Measurements from ENCODE around the gene BCAR1. TPM values are rescaled to one million over a fixed set of nuclear protein-coding genes. Genes with fewer than 3 reads are reported as not detected.

Gene BCAR1
- total and polyA plus RNA-seq, 2 of the 13 experiments (the other 11 are each of a cell fraction or from before 2014, with no cell fraction given), result 48.1 to 51.7 TPM

DNA sequence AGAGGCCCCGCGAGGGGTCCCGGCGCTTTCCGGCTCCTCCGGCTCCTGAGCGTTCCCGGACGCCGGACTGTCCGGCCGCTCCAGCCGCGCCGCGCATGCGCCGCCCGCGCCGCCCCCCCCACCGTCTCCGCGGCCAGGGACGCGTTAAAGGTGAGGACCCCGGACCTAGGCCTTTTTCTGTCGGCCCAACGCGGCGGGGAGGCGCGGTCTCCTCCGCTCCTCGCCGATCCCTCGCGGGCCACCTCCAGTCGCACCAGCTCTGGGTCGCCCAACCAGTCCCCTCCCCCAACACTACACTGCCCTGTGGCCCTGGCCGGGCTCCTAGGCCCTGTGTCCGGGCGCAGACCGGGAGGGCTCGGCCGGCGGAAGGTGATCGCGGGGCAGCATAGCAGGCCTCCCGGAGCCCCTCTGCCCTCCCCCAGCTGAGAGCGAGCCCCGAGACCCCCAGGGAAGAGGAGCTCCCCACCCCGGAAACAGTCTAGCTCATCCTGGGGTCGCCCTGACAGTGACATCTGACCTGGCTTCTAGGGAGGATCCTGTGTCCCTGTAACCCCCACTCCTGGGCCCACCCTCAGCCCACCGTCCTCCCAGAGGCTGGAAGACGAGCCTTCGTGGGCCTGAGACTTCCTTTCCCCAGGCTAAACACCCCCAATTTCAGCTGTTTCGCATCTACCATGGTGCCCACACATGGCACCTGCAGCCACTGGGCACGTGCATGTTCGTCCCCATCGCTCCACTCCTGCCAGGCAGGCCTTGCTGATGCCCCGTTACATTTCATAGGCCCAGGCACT is 14.7 kb upstream of the BCAR1 start (continued):
- TF ChIP-seq ZBTB46 (CRISPR knock-in tag; IDR thresholded peaks at IDR 0.05; ENCODE audit: borderline replicate concordance) (0 out of 2 replicates have a peak, but pooled peaks have one; percentile 71), AGO2 (optimal IDR thresholded peaks at IDR 0.05; ENCODE audit: low read depth, low read length) (peak; percentile 41), SNAI1 (CRISPR knock-in tag; IDR thresholded peaks at IDR 0.05; ENCODE audit: borderline replicate concordance) (no peak), SKIL (CRISPR knock-in tag; IDR thresholded peaks at IDR 0.05; ENCODE audit: borderline replicate concordance) (no peak), JUN (CRISPR knock-in tag; IDR thresholded peaks at IDR 0.05) (peak; percentile 62; the same call in 1 of the 2 replicates), ZNF30 (CRISPR knock-in tag; IDR thresholded peaks at IDR 0.05) (no peak), MZF1 (CRISPR knock-in tag; IDR thresholded peaks at IDR 0.05; ENCODE audit: borderline replicate concordance) (0 out of 2 replicates have a peak, but pooled peaks have one; percentile 80), GMEB1 (CRISPR knock-in tag; IDR thresholded peaks at IDR 0.05; ENCODE audit: borderline replicate concordance) (peak; percentile 60; the same call in 1 of the 2 replicates), MBD4 (IDR thresholded peaks at IDR 0.05; ENCODE audit: borderline replicate concordance, low read length) (no peak), SOX5 (CRISPR knock-in tag; IDR thresholded peaks at IDR 0.05; ENCODE audit: borderline replicate concordance) (no peak), RELA (CRISPR knock-in tag; IDR thresholded peaks at IDR 0.05) (no peak), KDM4B (CRISPR knock-in tag; IDR thresholded peaks at IDR 0.05) (peak; percentile 90), TEAD3 (CRISPR knock-in tag; optimal IDR thresholded peaks at IDR 0.05; ENCODE audit: borderline replicate concordance) (no peak), SP2 (CRISPR knock-in tag; IDR thresholded peaks at IDR 0.05) (no peak), KAT2B (IDR thresholded peaks at IDR 0.05; ENCODE audit: borderline replicate concordance, low read depth, low read length) (no peak), ZNF235 (CRISPR knock-in tag; IDR thresholded peaks at IDR 0.05; ENCODE audit: borderline replicate concordance) (peak; percentile 94; the same call in 1 of the 2 replicates), ATAD3A (CRISPR knock-in tag; IDR thresholded peaks at IDR 0.05) (no peak)
- TF ChIP-seq, protein P1, sequence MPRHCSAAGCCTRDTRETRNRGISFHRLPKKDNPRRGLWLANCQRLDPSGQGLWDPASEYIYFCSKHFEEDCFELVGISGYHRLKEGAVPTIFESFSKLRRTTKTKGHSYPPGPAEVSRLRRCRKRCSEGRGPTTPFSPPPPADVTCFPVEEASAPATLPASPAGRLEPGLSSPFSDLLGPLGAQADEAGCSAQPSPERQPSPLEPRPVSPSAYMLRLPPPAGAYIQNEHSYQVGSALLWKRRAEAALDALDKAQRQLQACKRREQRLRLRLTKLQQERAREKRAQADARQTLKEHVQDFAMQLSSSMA (CRISPR knock-in tag; IDR thresholded peaks at IDR 0.05), result no peak
- TF ChIP-seq, protein P2, sequence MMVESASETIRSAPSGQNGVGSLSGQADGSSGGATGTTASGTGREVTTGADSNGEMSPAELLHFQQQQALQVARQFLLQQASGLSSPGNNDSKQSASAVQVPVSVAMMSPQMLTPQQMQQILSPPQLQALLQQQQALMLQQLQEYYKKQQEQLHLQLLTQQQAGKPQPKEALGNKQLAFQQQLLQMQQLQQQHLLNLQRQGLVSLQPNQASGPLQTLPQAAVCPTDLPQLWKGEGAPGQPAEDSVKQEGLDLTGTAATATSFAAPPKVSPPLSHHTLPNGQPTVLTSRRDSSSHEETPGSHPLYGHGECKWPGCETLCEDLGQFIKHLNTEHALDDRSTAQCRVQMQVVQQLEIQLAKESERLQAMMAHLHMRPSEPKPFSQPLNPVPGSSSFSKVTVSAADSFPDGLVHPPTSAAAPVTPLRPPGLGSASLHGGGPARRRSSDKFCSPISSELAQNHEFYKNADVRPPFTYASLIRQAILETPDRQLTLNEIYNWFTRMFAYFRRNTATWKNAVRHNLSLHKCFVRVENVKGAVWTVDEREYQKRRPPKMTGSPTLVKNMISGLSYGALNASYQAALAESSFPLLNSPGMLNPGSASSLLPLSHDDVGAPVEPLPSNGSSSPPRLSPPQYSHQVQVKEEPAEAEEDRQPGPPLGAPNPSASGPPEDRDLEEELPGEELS (CRISPR knock-in tag; IDR thresholded peaks at IDR 0.05), result peak; percentile 60

Data from HepG2 (cell line).